GM23248 (cell line): ENCODE data around the gene TMEM45B.

Experiments
- EZH2 ChIP-seq: fragments of 200-600 bp; sonication (generic); IDR thresholded peaks from 2 replicates; pipeline ENCODE4 v1.6.1; 2018; ENCODE audit warnings: antibody characterized with exemption, mild to moderate bottlenecking; ENCODE audit not compliant: insufficient read depth, poor library complexity, severe bottlenecking
- EZH2phosphoT487 ChIP-seq: fragments of 200-600 bp; sonication (generic); IDR thresholded peaks from 2 replicates; pipeline ENCODE4 v1.6.1; 2018; ENCODE audit warnings: antibody characterized with exemption, moderate library complexity, mild to moderate bottlenecking, low read depth; ENCODE audit not compliant: insufficient read depth

DNA sequence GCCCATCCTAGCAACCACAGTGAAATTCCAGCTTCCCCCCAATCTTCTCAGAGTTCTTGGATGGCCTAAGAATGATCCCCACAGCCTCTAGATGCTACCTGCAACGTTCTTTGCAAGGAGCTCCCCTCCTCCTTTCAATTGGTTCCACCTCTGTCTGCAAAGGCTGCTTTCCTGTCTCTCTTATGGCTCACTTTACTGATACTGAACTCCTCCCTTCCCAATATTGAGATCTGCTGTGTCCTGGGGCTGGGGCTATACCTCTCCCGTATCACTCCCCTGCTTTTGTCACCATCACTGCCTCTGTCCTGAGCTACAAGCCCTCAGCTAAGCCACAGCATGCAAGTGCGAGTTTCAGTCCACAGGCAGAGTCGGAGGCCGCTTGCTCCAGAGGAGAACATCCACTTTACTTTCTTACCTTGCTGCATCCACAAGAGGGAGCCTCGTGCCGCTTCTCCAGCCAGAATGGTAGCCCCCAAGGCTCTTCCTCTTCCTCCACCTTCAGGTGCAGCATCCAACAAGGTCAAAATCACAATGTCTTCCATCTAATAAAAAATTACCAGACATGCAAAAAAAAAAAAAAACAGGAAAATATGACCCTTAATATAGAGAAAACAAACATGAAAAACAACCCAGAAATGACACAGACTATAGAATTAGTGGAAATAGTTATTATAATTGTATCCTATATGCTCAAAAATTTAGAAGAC lies 48.6 kb upstream of the TMEM45B start:
- TF ChIP-seq EZH2 = no peak
- TF ChIP-seq EZH2phosphoT487 = no peak
